HepG2 (cell line): ENCODE measurements around the gene OSBPL2. TPM values are rescaled to one million over a fixed set of nuclear protein-coding genes. Genes with fewer than 3 reads are reported as not detected.

Source experiments
- ELF1 ChIP-seq: sonication (generic); formaldehyde crosslinking; IDR thresholded peaks from 2 replicates; pipeline ENCODE4 v1.4.0; 2020; ENCODE audit warnings: missing genetic modification reagents
- FOXA1 ChIP-seq, 2 experiments: fragments of 450-650 bp in 1 of 2; sonication (generic) in 1 of 2; formaldehyde crosslinking in 1 of 2; IDR thresholded peaks; 2 replicates each; pipeline versions ENCODE4 v1.4.0 to v1.6.1; 2016 to 2020; ENCODE audit warnings: missing genetic modification reagents in 1 of 2
- FOXC1 ChIP-seq: sonication (generic); formaldehyde crosslinking; IDR thresholded peaks from 2 replicates; pipeline ENCODE4 v1.8.0; 2022; ENCODE audit warnings: mild to moderate bottlenecking, missing genetic modification reagents, borderline replicate concordance
- HDAC2 ChIP-seq: sonication (generic); formaldehyde crosslinking; IDR thresholded peaks from 2 replicates; pipeline ENCODE4 v1.4.0; 2020; ENCODE audit warnings: missing genetic modification reagents
- HNF4G ChIP-seq, 2 experiments: sonication (generic) in 1 of 2; formaldehyde crosslinking in 1 of 2; IDR thresholded peaks; 2 replicates each; pipeline versions ENCODE4 v1.4.0 to v1.6.1; 2011 to 2020; ENCODE audit warnings: borderline replicate concordance in 2 of 2, low read depth in 2 of 2, mild to moderate bottlenecking in 2 of 2, low read length in 1 of 2, missing genetic modification reagents in 1 of 2, moderate library complexity in 1 of 2
- ISX ChIP-seq: sonication (generic); formaldehyde crosslinking; conservative IDR thresholded peaks from 2 replicates; pipeline ENCODE4 v1.5.0; 2020; ENCODE audit warnings: missing genetic modification reagents
- MIER2 ChIP-seq: IDR thresholded peaks from 2 replicates; pipeline ENCODE4 v1.6.1; 2016; ENCODE audit warnings: missing biosample characterization, missing genetic modification reagents
- MIER3 ChIP-seq: IDR thresholded peaks from 2 replicates; pipeline ENCODE4 v1.6.1; 2016; ENCODE audit warnings: missing compliant biosample characterization, borderline replicate concordance
- NR2F2 ChIP-seq: IDR thresholded peaks from 2 replicates; pipeline ENCODE4 v1.6.1; 2012; ENCODE audit warnings: low read depth, inconsistent platforms, borderline replicate concordance
- PTBP1 ChIP-seq: fragments of 200-400 bp; formaldehyde crosslinking; IDR thresholded peaks from 2 replicates; pipeline ENCODE4 v1.6.1; 2018; ENCODE audit warnings: low read length, low read depth; ENCODE audit not compliant: poor library complexity, severe bottlenecking
- RELA ChIP-seq: sonication (generic); formaldehyde crosslinking; IDR thresholded peaks from 2 replicates; pipeline ENCODE4 v1.4.0; 2020; ENCODE audit warnings: missing genetic modification reagents
- REXO4 ChIP-seq: sonication (generic); formaldehyde crosslinking; IDR thresholded peaks from 2 replicates; pipeline ENCODE4 v1.8.0; 2022; ENCODE audit warnings: missing genetic modification reagents, mild to moderate bottlenecking, borderline replicate concordance
- RFX1 ChIP-seq: fragments of 450-650 bp; IDR thresholded peaks from 2 replicates; pipeline ENCODE4 v1.6.1; 2017
- SAP130 ChIP-seq: IDR thresholded peaks from 2 replicates; pipeline ENCODE4 v1.6.1; 2016; ENCODE audit warnings: low read depth
- SMC3 ChIP-seq: IDR thresholded peaks from 2 replicates; pipeline ENCODE4 v1.6.1; 2011; ENCODE audit warnings: low read length, improper control_type of control experiment
- SOX6 ChIP-seq, 2 experiments: fragments of 450-650 bp in 1 of 2; sonication (generic) in 1 of 2; formaldehyde crosslinking in 1 of 2; IDR thresholded peaks; 2 replicates each; pipeline versions ENCODE4 v1.4.0 to v1.6.1; 2017 to 2020; ENCODE audit warnings: antibody characterized with exemption in 1 of 2, mild to moderate bottlenecking in 1 of 2, missing genetic modification reagents in 1 of 2
- SP1 ChIP-seq, 2 experiments: fragments of 450-650 bp in 1 of 2; sonication (generic) in 1 of 2; formaldehyde crosslinking in 1 of 2; IDR thresholded peaks; 2 replicates each; pipeline versions ENCODE4 v1.4.0 to v1.6.1; 2016 to 2020; ENCODE audit warnings: missing genetic modification reagents in 1 of 2
- ZNF746 ChIP-seq: sonication (generic); formaldehyde crosslinking; IDR thresholded peaks from 2 replicates; pipeline ENCODE4 v1.8.0; 2022; ENCODE audit warnings: mild to moderate bottlenecking, missing genetic modification reagents
- polyA plus RNA-seq, 8 experiments: library from polyadenylated mRNA; depleted of rRNA in 3 of 8; stranded (reverse) in 7 of 8; unstranded in 1 of 8; fragments of >200 nt; fragmentation: Illumina TruSeq in 4 of 8; extraction: Trizol in 4 of 8; gene quantifications; 2 replicates each; pipeline versions ENCODE4 v1.2.1 to v1.2.3, GENCODE V29; 2011 to 2016; ENCODE audit warnings: low read depth in 4 of 8, missing spikeins in 1 of 8, mixed read lengths in 1 of 8; ENCODE audit not compliant: insufficient read depth in 1 of 8
- total RNA-seq, 5 experiments: library from RNA; depleted of rRNA; stranded (reverse); fragments of >200 nt; fragmentation: Illumina TruSeq; extraction: Trizol; gene quantifications; 2 replicates each; pipeline ENCODE4 v1.2.3, GENCODE V29; 2016; ENCODE audit warnings: low read depth in 1 of 5
- TF ChIP-seq, protein P1 (sequence below): sonication (generic); formaldehyde crosslinking; IDR thresholded peaks from 2 replicates; pipeline ENCODE4 v1.5.0; 2020; ENCODE audit warnings: mild to moderate bottlenecking, missing genetic modification reagents
- TF ChIP-seq, protein P2 (sequence below): sonication (generic); formaldehyde crosslinking; IDR thresholded peaks from 2 replicates; pipeline ENCODE4 v1.8.0; 2022; ENCODE audit warnings: missing genetic modification reagents, mild to moderate bottlenecking, borderline replicate concordance
- TF ChIP-seq, protein P3 (sequence below): sonication (generic); formaldehyde crosslinking; IDR thresholded peaks from 2 replicates; pipeline ENCODE4 v1.4.0; 2020; ENCODE audit warnings: missing genetic modification reagents
- TF ChIP-seq, protein P4 (sequence below): sonication (generic); formaldehyde crosslinking; IDR thresholded peaks from 2 replicates; pipeline ENCODE4 v1.4.0; 2020; ENCODE audit warnings: missing genetic modification reagents; ENCODE audit errors: not compliant biosample characterization

OSBPL2 gene
- total and polyA plus RNA-seq, 2 of the 13 experiments (the other 11 are each of a cell fraction or from before 2014, with no cell fraction given) = 18.5 to 37.4 TPM

DNA sequence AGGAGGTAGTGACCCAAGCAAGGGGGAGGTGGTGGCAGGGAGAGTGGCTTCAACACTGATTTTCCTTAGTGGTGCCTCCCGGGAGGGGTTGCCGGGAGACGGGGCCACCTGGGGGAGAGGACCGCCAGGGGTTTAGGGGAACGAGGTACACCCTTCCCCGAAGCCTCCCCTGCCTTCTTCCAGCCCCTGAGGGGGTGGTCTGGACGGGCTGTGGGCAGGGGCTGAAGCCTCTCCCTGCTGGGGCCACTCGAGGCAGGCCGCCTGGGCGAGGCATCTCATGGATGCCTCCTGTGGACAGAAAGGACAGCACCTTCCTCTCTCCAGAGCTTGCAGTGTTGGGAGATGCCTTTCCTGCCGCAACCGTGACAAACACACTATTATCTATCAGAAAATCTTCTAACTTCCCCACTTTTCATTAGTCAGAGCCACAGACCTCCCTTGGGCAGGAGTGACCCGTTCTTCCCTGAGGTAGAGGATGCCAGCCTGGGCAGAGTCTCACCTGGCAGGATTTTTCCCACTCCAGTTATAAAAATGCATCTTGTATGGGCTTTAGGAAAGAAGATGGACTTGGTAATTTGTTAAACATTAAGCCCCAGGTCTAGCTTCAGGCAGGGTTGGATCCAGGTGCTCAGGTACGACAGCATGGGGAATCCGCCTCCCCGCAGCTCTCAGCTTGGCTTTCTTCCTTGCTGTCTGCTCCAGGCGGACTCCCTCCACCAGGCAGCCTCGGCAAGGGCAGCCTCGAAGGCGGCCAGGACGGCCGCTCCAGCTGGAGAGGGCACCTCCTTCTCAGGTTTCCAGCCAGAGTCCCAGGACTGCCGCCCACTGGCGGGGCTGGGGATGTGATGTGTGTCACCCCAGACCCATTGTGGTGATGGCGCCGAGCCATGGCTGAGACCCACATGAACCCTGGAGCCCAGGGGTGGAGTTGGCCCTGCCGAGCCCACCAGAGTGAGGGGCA is 29.2 kb upstream of the OSBPL2 start (continued):
- no peak for TF ChIP-seq SOX6 (IDR thresholded peaks at IDR 0.05)
- TF ChIP-seq SOX6 (CRISPR knock-in tag; IDR thresholded peaks at IDR 0.05) = 0 out of 2 replicates have a peak, but pooled peaks have one; percentile 17
- TF ChIP-seq, protein P1, sequence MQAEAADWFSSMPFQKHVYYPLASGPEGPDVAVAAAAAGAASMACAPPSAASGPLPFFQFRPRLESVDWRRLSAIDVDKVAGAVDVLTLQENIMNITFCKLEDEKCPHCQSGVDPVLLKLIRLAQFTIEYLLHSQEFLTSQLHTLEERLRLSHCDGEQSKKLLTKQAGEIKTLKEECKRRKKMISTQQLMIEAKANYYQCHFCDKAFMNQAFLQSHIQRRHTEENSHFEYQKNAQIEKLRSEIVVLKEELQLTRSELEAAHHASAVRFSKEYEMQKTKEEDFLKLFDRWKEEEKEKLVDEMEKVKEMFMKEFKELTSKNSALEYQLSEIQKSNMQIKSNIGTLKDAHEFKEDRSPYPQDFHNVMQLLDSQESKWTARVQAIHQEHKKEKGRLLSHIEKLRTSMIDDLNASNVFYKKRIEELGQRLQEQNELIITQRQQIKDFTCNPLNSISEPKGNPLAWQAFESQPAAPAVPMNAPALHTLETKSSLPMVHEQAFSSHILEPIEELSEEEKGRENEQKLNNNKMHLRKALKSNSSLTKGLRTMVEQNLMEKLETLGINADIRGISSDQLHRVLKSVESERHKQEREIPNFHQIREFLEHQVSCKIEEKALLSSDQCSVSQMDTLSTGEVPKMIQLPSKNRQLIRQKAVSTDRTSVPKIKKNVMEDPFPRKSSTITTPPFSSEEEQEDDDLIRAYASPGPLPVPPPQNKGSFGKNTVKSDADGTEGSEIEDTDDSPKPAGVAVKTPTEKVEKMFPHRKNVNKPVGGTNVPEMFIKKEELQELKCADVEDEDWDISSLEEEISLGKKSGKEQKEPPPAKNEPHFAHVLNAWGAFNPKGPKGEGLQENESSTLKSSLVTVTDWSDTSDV (CRISPR knock-in tag) = 0 out of 2 replicates have a peak, but pooled peaks have one; percentile 31
- no peak for TF ChIP-seq HNF4G (IDR thresholded peaks at IDR 0.05; ENCODE audit: borderline replicate concordance, low read depth, low read length)
- 0 out of 2 replicates have a peak, but pooled peaks have one; percentile 45 for TF ChIP-seq HNF4G (CRISPR knock-in tag; IDR thresholded peaks at IDR 0.05; ENCODE audit: borderline replicate concordance, low read depth)
- no peak for TF ChIP-seq MIER3 (CRISPR knock-in tag)
- peak; percentile 22; the same call in 1 of the 2 replicates for TF ChIP-seq SMC3
- peak; percentile 50; the same call in 1 of the 2 replicates for TF ChIP-seq SAP130 (CRISPR knock-in tag)
- TF ChIP-seq SP1 (IDR thresholded peaks at IDR 0.05) = no peak
- TF ChIP-seq SP1 (CRISPR knock-in tag; IDR thresholded peaks at IDR 0.05) = 0 out of 2 replicates have a peak, but pooled peaks have one; percentile 31
- TF ChIP-seq, protein P2, sequence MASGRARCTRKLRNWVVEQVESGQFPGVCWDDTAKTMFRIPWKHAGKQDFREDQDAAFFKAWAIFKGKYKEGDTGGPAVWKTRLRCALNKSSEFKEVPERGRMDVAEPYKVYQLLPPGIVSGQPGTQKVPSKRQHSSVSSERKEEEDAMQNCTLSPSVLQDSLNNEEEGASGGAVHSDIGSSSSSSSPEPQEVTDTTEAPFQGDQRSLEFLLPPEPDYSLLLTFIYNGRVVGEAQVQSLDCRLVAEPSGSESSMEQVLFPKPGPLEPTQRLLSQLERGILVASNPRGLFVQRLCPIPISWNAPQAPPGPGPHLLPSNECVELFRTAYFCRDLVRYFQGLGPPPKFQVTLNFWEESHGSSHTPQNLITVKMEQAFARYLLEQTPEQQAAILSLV (CRISPR knock-in tag) = 0 out of 2 replicates have a peak, but pooled peaks have one; percentile 64
- 0 out of 2 replicates have a peak, but pooled peaks have one; percentile 25 for TF ChIP-seq MIER2 (CRISPR knock-in tag)
- TF ChIP-seq NR2F2 = peak; percentile 4; the same call in 1 of the 2 replicates
- TF ChIP-seq FOXC1 = no peak; the same call in 1 of the 2 replicates
- TF ChIP-seq FOXA1 (IDR thresholded peaks at IDR 0.05) = no peak
- 0 out of 2 replicates have a peak, but pooled peaks have one; percentile 4 for TF ChIP-seq FOXA1 (CRISPR knock-in tag; IDR thresholded peaks at IDR 0.05)
- TF ChIP-seq, protein P3, sequence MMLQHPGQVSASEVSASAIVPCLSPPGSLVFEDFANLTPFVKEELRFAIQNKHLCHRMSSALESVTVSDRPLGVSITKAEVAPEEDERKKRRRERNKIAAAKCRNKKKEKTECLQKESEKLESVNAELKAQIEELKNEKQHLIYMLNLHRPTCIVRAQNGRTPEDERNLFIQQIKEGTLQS (CRISPR knock-in tag) = 0 out of 2 replicates have a peak, but pooled peaks have one; percentile 30
- TF ChIP-seq ISX (CRISPR knock-in tag) = no peak
- TF ChIP-seq RFX1 = no peak
- TF ChIP-seq, protein P4, sequence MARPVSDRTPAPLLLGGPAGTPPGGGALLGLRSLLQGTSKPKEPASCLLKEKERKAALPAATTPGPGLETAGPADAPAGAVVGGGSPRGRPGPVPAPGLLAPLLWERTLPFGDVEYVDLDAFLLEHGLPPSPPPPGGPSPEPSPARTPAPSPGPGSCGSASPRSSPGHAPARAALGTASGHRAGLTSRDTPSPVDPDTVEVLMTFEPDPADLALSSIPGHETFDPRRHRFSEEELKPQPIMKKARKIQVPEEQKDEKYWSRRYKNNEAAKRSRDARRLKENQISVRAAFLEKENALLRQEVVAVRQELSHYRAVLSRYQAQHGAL = no peak
- TF ChIP-seq ZNF746 (CRISPR knock-in tag) = 0 out of 2 replicates have a peak, but pooled peaks have one; percentile 11
- 0 out of 2 replicates have a peak, but pooled peaks have one; percentile 65 for TF ChIP-seq RELA (CRISPR knock-in tag)
- peak; percentile 49; the same call in 1 of the 2 replicates for TF ChIP-seq HDAC2
- TF ChIP-seq REXO4 = peak; percentile 57; the same call in 1 of the 2 replicates
- peak; percentile 76 for TF ChIP-seq PTBP1
- peak; percentile 19; the same call in 1 of the 2 replicates for TF ChIP-seq ELF1 (CRISPR knock-in tag)
